KBM-7 (cell line): ENCODE data around the gene CUEDC1.

ENCODE experiments used
- DNase-seq: peaks from one replicate; pipeline ENCODE4 v3.0.0-alpha.2; 2015
- in situ Hi-C: fragments of 300-500 bp; cut with MboI; formaldehyde crosslinking; loops from 2 replicates; pipeline ENCODE4 v1.14.3; 2020; ENCODE audit warnings: low sequenced_read_pairs, low pct_unique_long_range_greater_than_20kb, mixed read lengths

The CUEDC1 gene

DNA sequence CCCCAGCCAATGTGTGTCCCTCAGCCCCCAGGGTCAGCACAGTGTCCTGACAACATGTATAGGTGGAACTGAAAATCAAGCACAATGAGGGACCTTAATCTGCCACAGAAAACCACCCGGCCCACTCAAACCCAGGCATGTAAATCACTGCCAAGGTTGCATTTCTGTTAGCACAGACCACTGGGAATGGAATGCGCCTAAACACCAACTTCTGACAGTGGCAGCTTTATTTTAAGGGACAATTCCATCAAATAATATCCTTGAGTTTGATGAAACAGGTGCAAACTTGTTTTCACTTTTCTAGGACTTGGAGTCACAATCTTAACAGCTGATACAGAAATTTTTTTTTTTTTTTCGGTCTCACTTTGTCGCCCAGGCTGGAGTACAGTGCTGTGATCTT is 68.1 kb downstream of the CUEDC1 start:
- in situ Hi-C loops: no loop called here
- no peak for DNase-seq

DNA sequence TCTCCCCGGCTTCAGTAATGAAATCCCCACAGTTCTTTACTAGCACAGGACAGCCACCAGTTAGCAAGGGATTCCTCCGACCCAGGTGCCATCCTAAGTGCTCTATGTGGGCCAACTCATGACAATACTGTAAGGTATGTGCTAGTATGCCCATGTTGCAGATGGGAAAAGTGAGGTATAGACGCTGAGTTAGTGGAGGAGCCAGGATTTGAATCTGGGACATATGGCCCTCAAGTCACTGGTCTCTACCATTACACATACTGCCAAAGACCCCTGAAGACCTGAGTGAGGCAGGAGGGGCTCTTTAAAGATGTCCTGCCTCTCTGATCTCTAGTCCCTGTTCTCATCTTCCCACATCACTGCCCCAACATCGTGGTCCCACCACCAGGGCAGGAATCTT is 69.2 kb downstream of the CUEDC1 start:
- DNase-seq: no peak
- in situ Hi-C loops: no loop called here

DNA sequence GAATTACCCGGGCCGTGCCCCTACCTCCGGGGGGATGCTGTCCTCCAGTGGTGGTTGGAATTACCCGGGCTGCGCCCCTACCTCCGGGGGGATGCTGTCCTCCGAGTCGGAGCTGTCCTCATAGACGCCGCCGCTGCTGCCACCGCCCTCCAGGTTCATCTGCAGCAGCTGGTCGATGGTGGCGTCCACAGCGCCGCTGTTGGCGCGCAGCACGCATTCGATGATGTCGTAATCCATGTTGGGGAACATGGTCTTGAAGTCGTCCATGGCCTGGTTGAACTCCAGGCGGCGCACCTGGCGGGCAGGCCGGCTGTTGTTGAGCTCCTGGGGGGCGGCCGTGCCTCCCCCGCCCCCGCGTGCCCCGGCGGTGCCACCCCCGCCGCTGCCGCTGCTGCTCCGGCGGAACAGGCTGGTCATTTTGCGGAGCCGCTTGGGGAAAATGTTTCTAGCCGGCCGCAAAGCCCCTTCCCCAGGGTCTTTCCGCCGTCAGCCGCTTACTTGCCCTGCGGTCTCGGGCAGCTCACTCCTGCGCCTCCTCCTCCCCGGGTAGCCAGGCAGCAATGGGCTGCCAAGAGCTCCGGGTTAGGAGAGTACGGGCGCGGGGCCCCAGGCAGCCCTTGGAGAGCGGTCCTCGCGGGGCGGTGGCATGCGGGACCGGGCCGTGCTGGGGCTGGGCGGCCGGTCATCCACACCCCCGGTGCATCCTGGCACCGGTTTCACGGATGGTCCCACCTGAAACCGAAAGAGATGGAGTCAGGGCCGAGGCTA is 69.9 kb downstream of the CUEDC1 start:
- DNase-seq: no peak
- in situ Hi-C loops: no loop called here

DNA sequence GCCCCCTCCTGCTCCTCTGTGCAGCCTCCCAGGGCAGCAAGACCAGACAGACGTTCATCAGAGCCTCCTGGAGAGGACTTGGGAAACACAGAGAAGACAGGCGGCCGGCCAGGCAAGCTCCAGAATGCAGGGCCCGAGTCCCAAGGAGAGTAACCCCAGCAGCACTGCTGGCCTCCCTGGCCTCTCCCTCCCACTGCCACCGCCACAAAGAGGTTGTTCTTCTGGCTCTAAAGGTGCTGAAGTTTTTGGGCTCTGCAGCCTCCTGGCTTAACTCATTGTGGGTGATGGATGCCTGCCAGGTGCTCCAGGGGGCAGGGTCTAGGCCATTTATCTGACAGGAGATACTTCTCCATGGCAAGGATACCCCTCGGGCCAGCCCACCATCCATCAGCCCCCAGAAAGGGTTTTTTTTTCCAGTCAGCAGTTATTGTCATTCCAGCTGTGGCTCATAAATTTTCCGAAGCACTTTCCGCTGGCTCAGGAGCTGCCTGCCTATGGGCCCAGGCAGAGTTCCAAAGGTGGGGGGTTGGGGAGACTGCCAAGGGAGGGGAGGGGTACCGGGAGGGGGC is 73.3 kb downstream of the CUEDC1 start:
- no peak for DNase-seq
- in situ Hi-C loops: no loop called here

DNA sequence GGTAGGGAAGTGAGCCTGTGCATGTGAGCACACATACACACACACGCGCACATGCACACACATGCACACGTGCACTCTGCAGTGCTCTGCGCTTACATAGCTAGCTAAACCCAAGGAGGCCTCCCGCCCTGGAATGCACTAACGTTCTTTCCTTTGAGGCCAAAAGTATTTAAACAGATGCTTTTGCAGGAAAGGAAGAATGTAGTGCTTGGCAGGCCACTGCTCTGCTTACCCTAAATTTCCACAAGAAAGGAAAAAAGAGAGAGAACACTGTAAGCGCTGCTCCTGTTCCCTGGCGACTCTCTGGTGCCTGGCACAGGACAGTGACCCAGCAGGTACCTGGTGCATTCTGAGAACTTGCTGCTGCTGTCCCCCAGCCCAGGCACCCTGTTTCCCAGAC is 74.1 kb downstream of the CUEDC1 start:
- in situ Hi-C loops: no loop called here
- no peak for DNase-seq

DNA sequence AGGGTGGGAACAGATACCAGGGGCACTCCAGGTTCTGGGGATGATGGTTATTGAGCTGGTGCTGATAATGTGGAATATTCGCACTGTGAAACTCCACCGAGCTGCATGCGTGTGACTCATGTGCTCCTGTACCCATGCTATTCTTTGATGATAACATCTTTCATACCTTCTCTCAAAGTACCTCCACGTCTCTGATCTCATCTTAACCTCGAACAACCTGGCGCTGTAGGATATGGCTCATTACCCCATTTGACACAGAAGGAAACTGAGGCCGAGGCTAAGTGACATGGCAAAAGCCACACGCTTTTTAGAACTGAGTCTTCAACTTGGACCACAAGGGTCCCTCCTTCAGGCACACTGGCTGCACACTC is 75.1 kb downstream of the CUEDC1 start:
- no peak for DNase-seq
- in situ Hi-C loops: no loop called here

DNA sequence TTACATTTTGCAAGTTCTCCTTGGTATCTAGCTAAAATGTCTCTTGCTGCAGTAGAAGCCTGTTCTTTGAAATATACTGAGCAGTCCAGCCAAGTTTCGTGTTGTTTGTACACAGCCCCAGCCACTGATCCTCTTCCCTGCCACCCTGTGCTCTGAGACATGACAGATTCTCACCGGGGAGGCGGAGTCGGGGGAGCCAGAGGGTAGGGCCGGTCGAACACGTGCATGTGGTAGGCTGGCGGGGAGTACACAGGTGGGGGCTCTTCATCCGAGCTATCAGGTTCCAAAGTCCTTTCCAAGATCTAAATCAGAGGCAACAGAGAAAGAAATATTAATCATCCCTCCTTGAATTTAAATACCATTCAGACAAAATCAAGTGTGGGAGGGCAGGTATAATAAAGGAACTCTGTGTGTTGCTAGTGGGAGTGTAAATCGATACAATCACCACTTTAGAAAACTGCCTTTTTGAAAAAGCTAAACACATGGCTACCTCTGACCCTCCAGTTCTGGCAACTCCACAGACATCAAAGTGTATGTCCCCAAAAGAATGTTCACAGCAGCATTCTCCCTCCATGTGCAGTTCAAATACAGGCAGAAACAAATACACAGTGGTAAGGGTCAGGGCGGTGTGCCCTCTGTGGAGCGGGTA is 75.7 kb downstream of the CUEDC1 start:
- in situ Hi-C loops: no loop called here
- DNase-seq: no peak

DNA sequence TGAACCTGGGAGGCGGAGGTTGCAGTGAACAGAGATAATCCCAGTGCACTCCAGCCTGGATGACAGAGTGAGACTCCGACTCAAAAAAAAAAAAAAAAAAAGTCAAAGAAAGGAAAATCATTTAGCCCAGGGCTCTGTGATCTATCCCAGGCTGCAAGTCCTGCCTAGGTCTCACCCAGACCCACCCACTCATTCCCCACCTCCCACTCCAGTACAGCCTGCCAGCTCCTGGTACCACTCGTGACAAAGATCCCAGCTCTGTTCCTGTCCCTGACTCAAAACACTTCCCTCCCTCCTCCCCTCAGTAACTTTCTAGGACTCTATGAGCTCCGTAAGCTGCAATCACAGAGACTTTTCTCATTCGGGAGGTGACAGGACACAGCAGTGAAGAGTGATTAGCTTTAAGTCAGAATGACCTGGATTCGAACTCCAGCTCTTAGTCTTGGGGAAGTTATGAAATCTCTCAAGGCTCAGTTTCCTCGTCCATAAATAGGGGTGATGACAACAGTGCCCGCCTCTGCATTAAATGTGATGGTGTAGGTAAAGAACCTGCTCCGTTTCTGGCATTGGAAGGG is 77.3 kb downstream of the CUEDC1 start:
- in situ Hi-C loops: no loop called here
- DNase-seq: no peak

DNA sequence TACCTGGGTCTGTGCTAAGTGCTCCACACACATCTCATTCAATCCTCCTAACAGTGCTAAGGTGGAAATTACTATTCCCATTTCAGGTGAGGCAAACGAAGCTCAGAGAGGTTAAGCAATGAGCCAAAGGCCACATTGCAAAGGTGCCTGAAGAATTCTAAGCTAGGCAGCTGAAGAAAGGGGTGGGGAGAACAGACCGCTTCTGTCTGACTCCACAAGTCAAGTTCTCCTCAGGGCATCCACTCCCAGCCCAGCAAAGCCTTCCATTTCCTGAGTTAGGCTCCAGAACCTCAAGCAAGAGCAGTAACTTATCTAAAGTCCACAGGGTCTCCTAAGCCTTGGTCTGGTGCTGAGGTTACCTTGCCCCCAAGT is 78.4 kb downstream of the CUEDC1 start:
- DNase-seq: no peak
- in situ Hi-C loops: no loop called here

DNA sequence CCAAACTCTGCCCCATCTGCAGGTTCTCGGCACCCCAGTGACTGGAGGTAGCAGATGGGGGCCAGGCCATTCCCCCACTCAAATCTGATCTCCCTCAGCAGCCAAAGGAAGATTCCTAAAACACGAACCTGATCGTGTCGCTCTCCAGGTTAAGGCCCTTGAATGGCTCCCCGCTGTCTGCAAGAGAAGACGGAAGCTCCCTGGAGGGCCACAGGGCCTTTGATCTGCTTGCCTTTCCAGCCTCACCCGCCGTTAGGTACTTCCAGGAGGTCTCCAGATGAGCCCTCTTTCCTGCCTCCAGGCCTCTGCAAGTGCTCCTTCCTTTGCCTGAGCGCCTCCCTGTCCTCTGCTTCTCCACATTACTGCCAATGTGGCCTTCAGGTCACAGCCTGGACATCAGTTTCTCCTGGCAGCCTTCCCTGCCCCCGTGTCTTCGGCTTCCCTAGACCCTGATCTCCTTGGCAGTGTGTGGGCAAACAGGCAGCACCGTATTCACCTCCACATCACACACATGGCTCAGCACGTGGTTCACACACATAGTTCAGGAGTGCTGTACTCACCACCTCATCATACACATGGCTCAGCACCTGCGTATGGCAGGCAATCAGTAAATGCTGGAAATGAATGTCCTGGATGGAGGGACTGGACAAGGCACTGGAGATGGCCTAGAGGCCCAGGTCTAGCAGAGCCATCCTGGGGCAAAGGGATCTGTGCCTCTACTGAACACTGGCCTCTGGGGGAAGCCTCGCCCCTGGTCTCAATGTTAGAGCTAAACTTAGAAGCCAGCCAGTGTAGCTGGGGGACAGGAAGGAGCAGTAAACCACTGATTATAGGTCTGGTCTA is 79.0 kb downstream of the CUEDC1 start:
- no peak for DNase-seq
- in situ Hi-C loops: no loop called here

DNA sequence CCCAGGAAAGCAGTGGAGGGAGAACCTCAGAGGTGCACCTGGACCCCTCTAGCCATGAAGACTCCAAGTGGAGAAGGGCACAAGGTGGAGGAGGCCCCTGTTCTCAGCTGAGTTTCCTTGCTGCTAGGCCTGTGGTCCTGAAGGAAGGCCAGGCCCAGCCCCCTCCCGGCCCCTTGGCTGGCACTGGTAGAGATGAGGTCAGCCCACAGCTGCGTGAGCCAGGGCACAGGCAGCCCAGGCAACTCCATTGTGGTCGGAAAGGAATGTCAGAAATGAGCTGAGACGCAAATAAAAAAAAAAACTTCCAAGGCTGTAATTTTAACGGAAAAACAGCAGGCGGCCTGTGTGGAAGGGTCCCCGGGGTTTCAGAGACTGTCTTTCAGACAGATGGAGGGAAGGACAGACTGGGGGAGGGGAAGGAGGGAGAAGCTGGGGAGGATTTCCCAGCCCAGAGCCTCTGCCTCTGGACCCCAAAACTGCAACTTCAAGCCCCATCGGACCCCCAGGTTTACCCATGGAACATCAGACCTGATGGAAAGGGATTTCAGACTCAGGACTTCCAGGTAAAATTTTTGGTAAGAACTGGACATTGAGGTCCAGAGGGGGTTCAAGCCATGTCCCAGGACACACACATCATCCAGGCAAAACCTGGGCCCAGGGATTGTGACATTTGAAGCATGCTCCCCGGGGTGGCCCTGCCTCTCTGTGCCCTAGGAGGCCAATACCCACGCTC is 79.8 kb downstream of the CUEDC1 start:
- peak; percentile 90 for DNase-seq
- in situ Hi-C loops: no loop called here

DNA sequence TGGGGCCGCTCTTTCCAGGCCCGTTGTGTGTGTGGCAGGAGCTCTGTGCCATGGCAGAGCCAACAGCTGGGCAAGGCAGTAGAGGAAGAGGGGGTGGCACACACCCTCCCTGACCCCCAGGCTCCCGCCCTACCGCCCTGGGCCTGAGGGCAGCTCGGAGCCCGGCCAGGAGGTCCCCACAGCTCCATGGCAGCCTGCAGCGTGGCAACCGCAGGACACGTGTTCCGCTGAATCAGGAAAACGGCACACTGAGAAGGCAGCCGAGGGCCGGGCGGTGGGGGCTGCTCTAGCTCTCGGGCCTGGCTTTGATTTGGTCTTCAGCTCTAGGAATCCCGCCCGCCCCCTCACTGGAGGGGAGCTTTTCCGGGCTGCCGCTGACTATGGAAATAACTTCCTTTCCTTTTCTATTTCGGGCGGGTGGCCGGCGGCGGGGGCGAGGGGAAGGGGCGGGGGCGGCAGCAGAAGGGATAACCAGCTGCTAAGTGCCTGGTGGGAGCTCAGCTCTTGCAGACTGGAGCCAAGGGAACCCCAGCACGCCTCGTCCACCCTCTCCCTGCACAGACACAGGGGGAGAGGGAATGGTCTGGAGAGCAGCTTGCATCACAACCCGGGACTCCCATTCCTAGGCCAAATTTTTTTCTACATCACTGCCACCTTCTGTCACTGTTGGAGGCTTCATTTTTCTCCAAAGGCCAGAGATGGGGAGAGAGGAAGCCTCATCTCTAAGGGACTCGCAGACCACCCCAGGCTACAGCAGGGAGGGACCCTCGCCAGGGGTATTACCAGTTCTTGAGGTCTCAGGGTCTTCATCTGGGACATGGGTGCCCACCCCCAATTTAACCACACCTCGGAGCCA is 80.5 kb downstream of the CUEDC1 start:
- in situ Hi-C loops: loop anchor here (25.0 kb wide), 1 partner anchor 238 kb away; no protein-coding TSS in a partner anchor
- peak; percentile 81 for DNase-seq

DNA sequence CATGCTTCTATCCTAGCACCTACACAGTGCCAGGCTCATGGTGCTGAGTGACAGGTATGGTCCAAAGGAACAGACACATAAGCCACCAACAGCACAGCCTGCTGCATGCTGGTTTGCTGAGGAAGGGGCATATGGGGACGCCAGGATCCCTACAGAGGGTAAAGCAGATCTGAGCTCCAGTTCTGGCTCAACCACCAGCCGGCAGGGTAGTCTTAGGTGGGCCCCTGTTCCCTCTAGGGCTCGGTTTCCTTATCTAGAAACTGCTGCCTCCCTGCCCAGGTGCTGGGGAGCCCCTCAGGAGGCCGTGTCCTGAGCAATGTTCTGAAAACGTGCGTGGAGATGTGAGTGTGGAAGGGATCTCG is 81.2 kb downstream of the CUEDC1 start:
- no peak for DNase-seq
- in situ Hi-C loops: loop anchor here (25.0 kb wide), 1 partner anchor 238 kb away; no protein-coding TSS in a partner anchor

DNA sequence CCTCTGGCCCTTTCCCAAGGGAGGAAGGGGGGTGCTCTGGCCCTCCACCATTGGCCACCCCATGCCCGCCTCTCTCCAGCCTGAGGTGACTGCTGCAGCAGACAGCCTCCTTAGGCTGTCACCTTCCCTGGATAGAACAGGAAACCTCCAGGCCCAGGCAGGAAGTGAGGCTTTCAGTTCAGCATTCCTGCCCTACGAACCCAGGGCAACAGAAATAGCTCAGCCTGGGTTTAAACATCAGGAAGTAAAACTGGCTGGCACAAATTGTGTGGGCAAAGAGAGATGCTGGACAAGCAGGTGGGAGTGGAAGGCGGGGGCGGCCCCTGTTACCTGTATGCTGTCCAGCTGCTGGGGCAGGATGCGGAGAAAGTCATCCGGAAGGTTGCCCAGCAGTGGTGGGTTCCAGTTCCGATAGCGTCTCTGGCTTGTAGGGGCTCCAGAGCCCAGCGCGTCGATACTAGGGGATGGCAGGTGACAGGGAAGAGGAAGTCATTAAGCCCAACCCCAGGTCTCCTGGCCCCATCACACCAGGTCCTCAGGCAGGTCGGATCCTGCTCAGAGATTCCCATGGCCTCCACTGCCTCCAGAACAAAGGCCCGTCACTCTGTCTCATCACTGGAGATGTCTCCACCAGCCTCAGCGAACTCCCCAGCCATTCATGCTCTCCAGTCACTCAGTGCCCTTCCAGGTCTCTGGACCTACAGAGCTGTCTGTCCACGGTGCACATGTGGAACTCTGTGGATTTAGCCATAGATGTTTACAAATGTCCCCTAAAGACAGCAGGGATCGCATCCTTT is 81.8 kb downstream of the CUEDC1 start:
- in situ Hi-C loops: loop anchor here (25.0 kb wide), 1 partner anchor 239 kb away; no protein-coding TSS in a partner anchor
- no peak for DNase-seq

DNA sequence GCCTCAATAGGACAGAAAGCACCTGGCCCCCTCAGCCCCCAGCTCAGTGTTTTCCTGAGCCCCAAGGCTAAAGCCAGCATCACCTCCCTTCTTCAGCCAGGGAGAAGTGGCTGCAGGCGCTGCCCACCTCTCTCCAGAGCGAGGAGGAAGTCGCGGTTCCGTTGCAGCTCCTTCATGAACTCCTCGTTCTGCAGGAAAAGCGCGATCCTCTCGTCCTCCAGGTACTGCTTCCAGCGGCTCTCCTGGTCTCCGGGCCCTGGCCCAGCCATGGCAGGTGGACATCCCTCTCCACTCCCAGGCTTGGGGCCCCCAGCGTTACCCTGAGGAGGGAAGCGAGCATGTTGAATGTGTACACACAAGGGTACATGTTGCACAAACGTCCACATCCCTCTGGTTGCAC is 82.7 kb downstream of the CUEDC1 start:
- DNase-seq: no peak
- in situ Hi-C loops: loop anchor here (25.0 kb wide), 1 partner anchor 240 kb away; no protein-coding TSS in a partner anchor

DNA sequence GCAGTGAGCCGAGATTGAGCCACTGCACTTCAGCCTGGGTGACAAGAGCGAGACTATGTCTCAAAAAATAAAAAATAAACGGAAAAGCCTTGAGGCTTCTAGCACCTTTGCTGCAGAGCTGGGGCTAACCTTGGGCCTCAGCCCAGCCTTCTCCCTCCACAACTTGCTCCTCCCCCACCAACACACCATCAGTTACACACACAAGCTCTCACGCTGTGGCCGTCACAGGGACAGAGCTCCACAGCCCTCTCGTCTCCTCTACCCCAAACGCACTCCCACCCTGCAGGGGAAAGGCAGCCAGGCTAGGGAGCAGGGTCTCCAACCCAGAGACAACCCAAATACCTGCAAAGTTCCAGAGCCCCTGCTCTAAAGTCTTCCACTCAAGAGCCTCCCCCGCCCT is 83.3 kb downstream of the CUEDC1 start:
- in situ Hi-C loops: loop anchor here (25.0 kb wide), 1 partner anchor 240 kb away; no protein-coding TSS in a partner anchor
- DNase-seq: no peak

DNA sequence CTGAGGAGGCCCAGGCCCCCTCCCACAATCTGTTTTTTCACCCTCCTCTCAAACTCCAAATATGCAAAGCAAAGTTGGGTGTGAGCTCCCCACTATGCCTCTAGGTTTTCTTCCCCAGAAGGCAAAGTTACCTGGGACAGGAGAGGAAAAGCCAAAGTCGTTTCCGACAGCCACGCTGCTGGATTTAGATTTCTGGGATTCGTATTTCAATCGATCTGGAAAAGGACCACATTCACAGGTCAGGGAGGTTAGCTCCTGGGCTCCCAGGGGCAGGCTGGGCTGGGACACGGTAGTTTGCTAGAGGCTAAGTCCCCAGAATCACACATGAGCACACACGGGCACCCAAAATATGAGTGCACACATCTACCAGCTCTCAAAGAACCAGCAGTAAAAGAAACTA is 84.1 kb downstream of the CUEDC1 start:
- no peak for DNase-seq
- in situ Hi-C loops: loop anchor here (25.0 kb wide), 1 partner anchor 241 kb away; no protein-coding TSS in a partner anchor
